Measurements from ENCODE around the gene TMEM123. TPM values are rescaled to one million over a fixed set of nuclear protein-coding genes. Genes with fewer than 3 reads are reported as not detected.
A peak's percentile ranks its signal among the peaks of the same experiment; 100 is the strongest.

The TMEM123 gene, protein sequence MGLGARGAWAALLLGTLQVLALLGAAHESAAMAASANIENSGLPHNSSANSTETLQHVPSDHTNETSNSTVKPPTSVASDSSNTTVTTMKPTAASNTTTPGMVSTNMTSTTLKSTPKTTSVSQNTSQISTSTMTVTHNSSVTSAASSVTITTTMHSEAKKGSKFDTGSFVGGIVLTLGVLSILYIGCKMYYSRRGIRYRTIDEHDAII
- 71.2 TPM for polyA plus RNA-seq (2013, experiment 1 of 2)
- polyA plus RNA-seq (2013, experiment 2 of 2): 71.7 TPM

DNA sequence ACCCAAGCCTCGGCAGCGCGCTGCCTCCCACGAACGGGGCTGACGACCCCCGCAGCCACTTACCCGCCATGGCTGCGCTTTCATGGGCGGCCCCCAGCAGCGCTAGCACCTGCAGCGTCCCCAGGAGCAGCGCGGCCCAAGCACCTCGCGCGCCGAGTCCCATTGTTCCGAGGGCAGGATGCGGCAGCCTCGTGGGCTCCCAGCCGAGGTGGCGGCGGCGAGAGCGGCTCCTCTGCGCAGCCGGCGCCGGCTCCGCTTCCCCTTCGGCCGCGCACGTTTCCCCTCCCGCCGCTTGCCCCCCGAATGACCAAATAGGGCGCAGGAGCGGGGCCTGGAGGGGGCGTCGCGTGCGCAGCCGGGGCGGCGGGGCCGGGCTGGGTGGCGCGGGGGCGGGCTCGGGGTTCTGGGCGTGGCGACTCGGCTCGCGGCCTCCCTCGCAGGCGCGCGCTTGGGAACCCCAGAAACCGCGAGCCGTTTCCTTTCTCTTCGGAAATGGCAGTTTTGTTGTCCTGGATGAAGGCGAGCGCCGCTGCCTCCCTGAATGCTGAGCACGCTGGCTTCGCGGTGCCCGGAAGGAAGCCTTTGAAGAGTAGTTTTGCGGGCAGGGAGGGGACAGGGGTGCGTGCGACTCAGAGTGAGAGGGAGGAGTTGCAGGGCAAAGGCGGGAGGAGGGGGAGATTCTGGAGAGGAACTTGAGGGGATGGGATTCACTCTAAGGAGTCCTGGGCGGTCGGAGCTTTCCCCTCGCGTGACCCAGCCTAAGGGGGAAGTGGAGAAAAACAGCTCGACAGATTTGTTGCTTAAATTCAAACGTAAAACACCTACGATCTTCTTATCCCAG is at the start of gene TMEM123:
TMEM123 (minus strand) TSS at position 305 of the 841 bp plus-strand sequence; CDS start at position 163, 142 bp downstream.
- Histone ChIP-seq H3K4me3 (ENCODE audit: low read length) (peak within 1 kb of the TSS; percentile 88), H3K23ac (ENCODE audit: low read length) (peak within 1 kb of the TSS; percentile 73), H3K79me1 (ENCODE audit: low read length) (peaks cover 4% of the 10 kb centered on the region), H4K5ac (ENCODE audit: low read length) (no peak within 1 kb of the TSS), H2AK5ac (ENCODE audit: low read length) (no peak within 1 kb of the TSS), H2BK15ac (replicated peaks; ENCODE audit: low read depth) (no peak within 1 kb of the TSS), H3K27me3 (ENCODE audit: insufficient read depth, low read length, poor library complexity) (no peaks in the 10 kb centered on the region), H3K9ac (ENCODE audit: low read length) (peak within 1 kb of the TSS; percentile 90), H2BK120ac (ENCODE audit: low read depth, low read length) (no peak within 1 kb of the TSS), H3K27ac (ENCODE audit: low read depth, low read length) (peak within 1 kb of the TSS; percentile 87), H3K36me3 (ENCODE audit: control insufficient read depth, insufficient read depth, low read length) (no peaks in the 10 kb centered on the region), H3K4me1 (ENCODE audit: control insufficient read depth, low read depth, low read length) (peaks cover 15% of the 10 kb centered on the region), H3K56ac (ENCODE audit: low read length) (peak within 1 kb of the TSS; percentile 96), H4K8ac (ENCODE audit: low read depth, low read length) (no peak within 1 kb of the TSS), H3K4ac (ENCODE audit: low read depth, low read length) (peak within 1 kb of the TSS; percentile 77), H3K4me2 (ENCODE audit: low read length) (peak within 1 kb of the TSS; percentile 69), H2BK5ac (ENCODE audit: low read length) (peak within 1 kb of the TSS; percentile 55), H3K18ac (ENCODE audit: low read length) (peak within 1 kb of the TSS; percentile 78), H3K79me2 (ENCODE audit: control insufficient read depth, insufficient read depth, low read length) (peaks cover 23% of the 10 kb centered on the region)
- peak; percentile 87 for DNase-seq
- no CpG with 5 or more reads among the region's 83 CpGs for WGBS (ENCODE audit: extremely low coverage, insufficient coverage, low lambda C conversion rate)

DNA sequence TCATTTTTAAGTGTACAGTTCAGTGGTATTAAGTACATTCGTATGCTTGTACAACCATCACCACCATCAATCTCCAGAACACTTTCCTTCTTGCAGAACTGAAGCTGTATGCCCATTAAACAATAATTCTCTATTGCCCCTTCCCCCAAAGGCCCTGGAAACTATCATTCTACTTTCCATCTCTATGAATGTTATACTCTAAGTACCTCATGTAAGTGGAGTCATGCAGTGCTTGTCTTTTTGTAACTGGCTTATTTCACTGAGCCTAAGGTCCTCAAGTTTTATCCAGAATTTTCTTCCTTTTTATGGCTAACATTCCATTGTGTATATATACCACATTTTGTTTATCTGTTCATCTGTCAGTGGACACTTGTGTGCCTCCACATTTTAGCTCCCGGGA is 48.3 kb upstream of the TMEM123 start:
- WGBS (ENCODE audit: extremely low coverage, insufficient coverage, low lambda C conversion rate): no CpG with 5 or more reads among the region's 2 CpGs
- Histone ChIP-seq H2BK15ac (replicated peaks; ENCODE audit: low read depth) (no peak overlapping the region), H2AK5ac (ENCODE audit: low read length) (no peak overlapping the region), H3K79me2 (ENCODE audit: control insufficient read depth, insufficient read depth, low read length) (no peaks in the 10 kb centered on the region), H2BK5ac (ENCODE audit: low read length) (no peak overlapping the region), H2BK120ac (ENCODE audit: low read depth, low read length) (no peak overlapping the region), H3K4ac (ENCODE audit: low read depth, low read length) (no peak overlapping the region), H3K56ac (ENCODE audit: low read length) (no peak overlapping the region), H3K18ac (ENCODE audit: low read length) (no peak overlapping the region), H3K23ac (ENCODE audit: low read length) (no peak overlapping the region), H3K4me2 (ENCODE audit: low read length) (no peak overlapping the region), H3K27ac (ENCODE audit: low read depth, low read length) (no peak overlapping the region), H3K4me3 (ENCODE audit: low read length) (no peak overlapping the region), H3K4me1 (ENCODE audit: control insufficient read depth, low read depth, low read length) (no peaks in the 10 kb centered on the region), H3K9ac (ENCODE audit: low read length) (no peak overlapping the region), H3K79me1 (ENCODE audit: low read length) (no peaks in the 10 kb centered on the region), H3K36me3 (ENCODE audit: control insufficient read depth, insufficient read depth, low read length) (no peaks in the 10 kb centered on the region), H4K8ac (ENCODE audit: low read depth, low read length) (no peak overlapping the region), H4K5ac (ENCODE audit: low read length) (no peak overlapping the region), H3K27me3 (ENCODE audit: insufficient read depth, low read length, poor library complexity) (no peaks in the 10 kb centered on the region)
- no peak for DNase-seq

DNA sequence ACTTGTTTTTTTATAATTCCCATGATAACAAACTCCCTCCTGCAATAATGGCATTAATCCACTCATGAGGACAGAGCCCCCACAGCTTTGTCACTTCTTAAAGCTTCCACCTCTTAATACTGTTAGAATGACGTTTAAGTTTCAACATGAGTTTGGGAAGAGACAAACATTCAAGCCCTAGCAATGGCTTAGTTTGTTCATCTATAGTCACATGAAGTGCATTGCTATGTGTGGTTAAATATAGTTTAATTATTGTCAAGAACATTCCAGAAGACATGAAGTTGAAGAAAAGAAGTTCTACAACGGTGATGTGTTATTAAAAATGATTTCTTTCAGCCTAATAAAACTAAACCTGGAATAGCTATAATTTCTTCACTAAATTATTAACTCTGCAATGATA is 47.4 kb upstream of the TMEM123 start:
- DNase-seq: no peak
- Histone ChIP-seq H2BK5ac (ENCODE audit: low read length) (no peak overlapping the region), H3K79me1 (ENCODE audit: low read length) (no peaks in the 10 kb centered on the region), H2AK5ac (ENCODE audit: low read length) (no peak overlapping the region), H4K8ac (ENCODE audit: low read depth, low read length) (no peak overlapping the region), H3K9ac (ENCODE audit: low read length) (no peak overlapping the region), H3K79me2 (ENCODE audit: control insufficient read depth, insufficient read depth, low read length) (no peaks in the 10 kb centered on the region), H3K27ac (ENCODE audit: low read depth, low read length) (no peak overlapping the region), H3K4me2 (ENCODE audit: low read length) (no peak overlapping the region), H4K5ac (ENCODE audit: low read length) (no peak overlapping the region), H3K27me3 (ENCODE audit: insufficient read depth, low read length, poor library complexity) (no peaks in the 10 kb centered on the region), H3K4me1 (ENCODE audit: control insufficient read depth, low read depth, low read length) (no peaks in the 10 kb centered on the region), H3K23ac (ENCODE audit: low read length) (no peak overlapping the region), H2BK15ac (replicated peaks; ENCODE audit: low read depth) (no peak overlapping the region), H3K36me3 (ENCODE audit: control insufficient read depth, insufficient read depth, low read length) (no peaks in the 10 kb centered on the region), H2BK120ac (ENCODE audit: low read depth, low read length) (no peak overlapping the region), H3K56ac (ENCODE audit: low read length) (no peak overlapping the region), H3K4ac (ENCODE audit: low read depth, low read length) (no peak overlapping the region), H3K4me3 (ENCODE audit: low read length) (no peak overlapping the region), H3K18ac (ENCODE audit: low read length) (no peak overlapping the region)
- no CpG with 5 or more reads among the region's 2 CpGs for WGBS (ENCODE audit: extremely low coverage, insufficient coverage, low lambda C conversion rate)

DNA sequence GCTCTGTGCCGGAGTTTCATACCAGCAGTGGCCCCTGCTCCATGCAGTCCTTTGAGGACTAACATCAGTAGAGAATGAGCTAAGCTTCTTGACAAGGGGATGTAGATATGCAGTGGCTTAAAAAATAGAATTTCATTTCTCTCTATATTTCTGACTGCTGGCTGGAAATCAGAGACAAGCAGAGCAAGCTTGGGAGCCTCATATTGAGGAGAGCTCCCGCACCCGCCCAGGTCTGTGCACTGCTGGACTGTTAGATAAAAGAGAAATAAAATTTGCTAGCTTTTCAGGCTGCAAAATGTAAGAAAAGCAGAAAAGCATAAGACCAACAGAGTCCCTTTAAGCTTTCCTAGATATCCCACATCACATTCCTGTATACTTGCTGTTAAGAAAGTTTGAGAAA is 46.6 kb upstream of the TMEM123 start:
- H3K4me3 ChIP-seq (ENCODE audit: low read length): no peak overlapping the region
- H3K4me2 ChIP-seq (ENCODE audit: low read length): no peak overlapping the region
- H3K27me3 ChIP-seq (ENCODE audit: insufficient read depth, low read length, poor library complexity): no peaks in the 10 kb centered on the region
- H3K23ac ChIP-seq (ENCODE audit: low read length): no peak overlapping the region
- H4K8ac ChIP-seq (ENCODE audit: low read depth, low read length): no peak overlapping the region
- no peaks in the 10 kb centered on the region for H3K79me1 ChIP-seq (ENCODE audit: low read length)
- no peak overlapping the region for H2AK5ac ChIP-seq (ENCODE audit: low read length)
- WGBS (ENCODE audit: extremely low coverage, insufficient coverage, low lambda C conversion rate): no CpG with 5 or more reads among the region's 3 CpGs
- no peak overlapping the region for H3K56ac ChIP-seq (ENCODE audit: low read length)
- H3K18ac ChIP-seq (ENCODE audit: low read length): no peak overlapping the region
- no peak overlapping the region for H4K5ac ChIP-seq (ENCODE audit: low read length)
- DNase-seq: no peak
- no peak overlapping the region for H2BK5ac ChIP-seq (ENCODE audit: low read length)
- no peaks in the 10 kb centered on the region for H3K36me3 ChIP-seq (ENCODE audit: control insufficient read depth, insufficient read depth, low read length)
- no peaks in the 10 kb centered on the region for H3K4me1 ChIP-seq (ENCODE audit: control insufficient read depth, low read depth, low read length)
- no peak overlapping the region for H2BK15ac ChIP-seq (replicated peaks; ENCODE audit: low read depth)
- H3K79me2 ChIP-seq (ENCODE audit: control insufficient read depth, insufficient read depth, low read length): no peaks in the 10 kb centered on the region
- peak overlapping the region; percentile 16 for H3K4ac ChIP-seq (ENCODE audit: low read depth, low read length)
- H3K9ac ChIP-seq (ENCODE audit: low read length): no peak overlapping the region
- no peak overlapping the region for H2BK120ac ChIP-seq (ENCODE audit: low read depth, low read length)
- no peak overlapping the region for H3K27ac ChIP-seq (ENCODE audit: low read depth, low read length)

DNA sequence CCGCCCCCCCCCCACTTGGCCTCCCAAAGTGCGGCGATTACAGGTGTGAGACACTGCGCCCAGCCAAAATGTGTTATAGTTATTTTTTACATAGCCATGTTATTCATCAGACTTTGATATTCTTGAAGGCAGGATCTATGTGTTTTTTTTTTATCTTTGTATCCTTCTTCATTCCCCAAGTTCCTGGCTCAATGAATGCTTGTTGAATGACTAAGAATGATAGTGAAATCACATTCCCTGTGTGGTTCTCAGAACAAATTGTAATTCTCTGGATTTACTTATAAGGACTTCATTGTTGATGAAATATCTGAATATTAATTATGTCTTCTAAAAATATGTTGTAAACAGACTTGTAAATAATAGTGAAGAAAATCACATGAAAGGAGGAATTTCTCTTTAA is 44.5 kb upstream of the TMEM123 start:
- no peak for DNase-seq
- WGBS (ENCODE audit: extremely low coverage, insufficient coverage, low lambda C conversion rate): no CpG with 5 or more reads among the region's 4 CpGs
- H3K4ac ChIP-seq (ENCODE audit: low read depth, low read length): no peak overlapping the region

More for the DNA sequence above, 44.5 kb upstream of the TMEM123 start:
- H3K27me3 ChIP-seq (ENCODE audit: insufficient read depth, low read length, poor library complexity): no peaks in the 10 kb centered on the region
- H2BK120ac ChIP-seq (ENCODE audit: low read depth, low read length): no peak overlapping the region
- no peak overlapping the region for H4K8ac ChIP-seq (ENCODE audit: low read depth, low read length)
- H3K36me3 ChIP-seq (ENCODE audit: control insufficient read depth, insufficient read depth, low read length): no peaks in the 10 kb centered on the region
- H3K4me3 ChIP-seq (ENCODE audit: low read length): no peak overlapping the region
- H4K5ac ChIP-seq (ENCODE audit: low read length): no peak overlapping the region
- no peak overlapping the region for H2BK5ac ChIP-seq (ENCODE audit: low read length)
- no peaks in the 10 kb centered on the region for H3K79me1 ChIP-seq (ENCODE audit: low read length)
- H3K79me2 ChIP-seq (ENCODE audit: control insufficient read depth, insufficient read depth, low read length): no peaks in the 10 kb centered on the region
- no peak overlapping the region for H3K18ac ChIP-seq (ENCODE audit: low read length)
- H3K56ac ChIP-seq (ENCODE audit: low read length): no peak overlapping the region
- no peak overlapping the region for H3K27ac ChIP-seq (ENCODE audit: low read depth, low read length)
- H3K4me2 ChIP-seq (ENCODE audit: low read length): no peak overlapping the region
- no peak overlapping the region for H3K23ac ChIP-seq (ENCODE audit: low read length)
- no peaks in the 10 kb centered on the region for H3K4me1 ChIP-seq (ENCODE audit: control insufficient read depth, low read depth, low read length)
- no peak overlapping the region for H2AK5ac ChIP-seq (ENCODE audit: low read length)
- no peak overlapping the region for H3K9ac ChIP-seq (ENCODE audit: low read length)
- no peak overlapping the region for H2BK15ac ChIP-seq (replicated peaks; ENCODE audit: low read depth)

Measured in mesendoderm (in vitro differentiated cells).